Aorta (tissue), 5 donors: ENCODE measurements around the gene KRTAP10-12. TPM values are rescaled to one million over a fixed set of nuclear protein-coding genes. Genes with fewer than 3 reads are reported as not detected.
"Not testable (repeated sequence)": the region's sequence is repeated elsewhere in the genome, so short reads cannot be mapped to it uniquely, and the experiment has no call there.

Experiments
- ATAC-seq: fragments of 200-7000 bp; cut with Tn5 transposase; one replicate; pipeline ENCODE4 v1.9.1; 2022; ENCODE audit warnings: moderate library complexity; ENCODE audit not compliant: low FRiP score
- DNase-seq, 2 donors: peaks; one replicate each; pipeline ENCODE4 v3.0.0-alpha.2; 2020
- H3K27ac ChIP-seq, 2 donors: one replicate each; pipeline ENCODE4 v1.5.1; 2013; ENCODE audit warnings: low read length in 2 of 2, mild to moderate bottlenecking in 2 of 2, moderate library complexity in 2 of 2, control low read depth in 1 of 2, inconsistent platforms in 1 of 2, low read depth in 1 of 2
- H3K27me3 ChIP-seq, 2 donors: one replicate each; pipeline ENCODE4 v1.6.1; 2013; ENCODE audit warnings: control low read depth in 1 of 2, low read length in 1 of 2, mild to moderate bottlenecking in 1 of 2, moderate library complexity in 1 of 2; ENCODE audit not compliant: insufficient read depth in 2 of 2, control insufficient read depth in 1 of 2
- H3K36me3 ChIP-seq, 2 donors: one replicate each; pipeline ENCODE4 v1.6.1; 2013; ENCODE audit warnings: control low read depth in 1 of 2, low read length in 1 of 2, mild to moderate bottlenecking in 1 of 2; ENCODE audit not compliant: insufficient read depth in 2 of 2, control insufficient read depth in 1 of 2
- H3K4me1 ChIP-seq, 2 donors: one replicate each; pipeline ENCODE4 v1.6.1; 2013; ENCODE audit warnings: low read length in 2 of 2, control low read depth in 1 of 2, mild to moderate bottlenecking in 1 of 2, moderate library complexity in 1 of 2; ENCODE audit not compliant: insufficient read depth in 2 of 2, control insufficient read depth in 1 of 2
- H3K4me3 ChIP-seq, 2 donors: one replicate each; pipeline ENCODE4 v1.5.1; 2013; ENCODE audit warnings: low read length in 2 of 2, control low read depth in 1 of 2, mild to moderate bottlenecking in 1 of 2
- H3K9me3 ChIP-seq: one replicate; pipeline ENCODE4 v1.6.1; 2013; ENCODE audit warnings: mild to moderate bottlenecking, low read length; ENCODE audit not compliant: control insufficient read depth
- WGBS, 2 donors: extraction: QIAGEN DNeasy Blood & Tissue Kit; methylation state at CpG; one replicate each; pipeline ENCODE4 v1.1.7; 2013; 5-methylcytosine and 5-hydroxymethylcytosine counted together
- intact Hi-C, 2 donors: fragments of 100-400 bp; cut with DNase I; formaldehyde crosslinking; loops; one replicate each; pipeline versions ENCODE4 v1.14.2 to v1.15.0; 2022
- polyA plus RNA-seq, 2 donors: library from polyadenylated mRNA; stranded (reverse); fragments of 200-250 nt; gene quantifications; one replicate each; pipeline ENCODE4 v1.2.3, GENCODE V29; 2013
- total RNA-seq, 2 donors: library from RNA; stranded (reverse); fragmentation: NEBNext Ultra II Directional; extraction: Animal tissue kit (Norgen Biotek cat#: 25700); gene quantifications; one replicate each; pipeline ENCODE4 v1.2.1, GENCODE V29; 2021
- donor health status: healthy with polysubstance abuse.
- donor health status: Bipolar disorder and iron deficiency.
- donor health status: DM: no; HTN: no; CAD: no.
- donor health status: DM: no; HTN: no; CAD: no.
- donor health status: DM: yes; HTN: yes; CAD: no.

Gene KRTAP10-12
- total and polyA plus RNA-seq, 4 donors, result not detected

DNA sequence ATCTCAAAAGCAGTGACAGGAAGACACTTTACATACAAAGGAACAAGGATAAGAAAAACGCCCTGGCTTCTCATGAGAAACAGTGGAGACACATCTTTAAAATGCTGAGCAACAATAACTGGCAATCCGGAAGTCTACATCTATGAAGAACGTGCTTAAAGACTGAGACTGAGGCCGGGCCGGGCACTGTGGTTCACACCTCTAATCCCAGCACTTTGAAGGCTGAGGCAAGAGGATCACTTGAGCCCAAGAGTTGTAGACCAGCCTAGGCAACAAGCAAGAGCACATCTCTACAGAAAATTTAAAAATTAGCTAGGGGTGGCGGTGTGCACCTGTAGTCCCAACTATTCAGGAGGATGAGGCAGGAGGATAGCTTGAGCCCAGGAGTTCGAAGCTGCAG, 12.9 kb upstream of the KRTAP10-12 start:
- 74 to 76% methylated on average over 7 of the region's 7 CpGs for WGBS, 2 donors
- H3K9me3 ChIP-seq, result no peaks in the 10 kb centered on the region
- H3K4me3 ChIP-seq, result no peak overlapping the region
- no peak overlapping the region for H3K27ac ChIP-seq
- ATAC-seq (no peak), DNase-seq (no peak)
- intact Hi-C loops, result no loop called here
- no peaks in the 10 kb centered on the region for H3K36me3 ChIP-seq
- H3K27me3 ChIP-seq, result no peaks in the 10 kb centered on the region
- no peaks in the 10 kb centered on the region for H3K4me1 ChIP-seq

DNA sequence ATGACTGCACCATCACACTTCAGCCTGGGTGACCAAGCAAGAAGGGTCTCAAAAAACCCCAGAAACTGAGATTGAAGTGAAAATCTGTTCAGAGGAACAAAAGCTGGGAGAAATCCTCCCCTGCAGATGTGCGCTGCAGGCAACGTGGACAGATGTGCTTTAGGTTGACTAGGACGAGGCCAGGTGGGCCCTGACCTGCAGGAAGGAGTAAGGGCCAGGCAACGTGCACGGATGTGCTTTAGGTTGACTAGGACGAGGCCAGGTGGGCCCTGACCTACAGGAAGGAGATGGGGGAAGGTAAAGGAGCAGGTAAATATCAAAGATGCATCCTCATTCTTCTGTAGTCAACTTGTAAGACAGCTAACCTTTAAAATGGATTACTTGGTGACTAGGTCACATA, 12.5 kb upstream of the KRTAP10-12 start:
- Histone ChIP-seq H3K4me3 (no peak overlapping the region), H3K36me3 (no peaks in the 10 kb centered on the region), H3K4me1 (no peaks in the 10 kb centered on the region), H3K27ac (no peak overlapping the region), H3K9me3 (no peaks in the 10 kb centered on the region), H3K27me3 (no peaks in the 10 kb centered on the region)
- 72 to 81% methylated on average over 6 of the region's 6 CpGs for WGBS, 2 donors
- ATAC-seq (no peak), DNase-seq (no peak)
- intact Hi-C loops, result no loop called here

DNA sequence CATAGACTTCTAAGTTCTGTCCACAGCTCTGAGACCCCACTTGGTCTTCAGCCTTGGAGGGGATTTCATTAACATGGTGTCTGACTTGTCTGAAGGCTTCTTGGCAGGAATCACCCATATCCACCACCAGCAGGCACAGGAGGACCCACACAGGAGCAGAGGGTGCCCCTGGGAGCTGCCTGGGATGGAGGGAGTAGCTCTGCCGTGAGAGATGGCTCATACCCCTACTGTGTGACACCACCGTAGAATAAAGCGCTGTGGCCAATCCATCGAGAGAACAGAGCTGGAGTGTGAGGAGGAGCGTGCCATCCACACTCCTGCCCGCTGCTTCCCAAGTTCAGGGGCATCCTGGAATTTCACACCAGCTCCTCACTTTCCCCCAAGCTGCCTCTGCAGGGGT, 11.9 kb upstream of the KRTAP10-12 start:
- DNase-seq, ATAC-seq, H3K27ac ChIP-seq, H3K9me3 ChIP-seq, intact Hi-C loops, H3K36me3 ChIP-seq, H3K27me3 ChIP-seq, H3K4me3 ChIP-seq, H3K4me1 ChIP-seq: not testable (repeated sequence)
- 75 to 89% methylated on average over 6 of the region's 6 CpGs for WGBS, 2 donors

DNA sequence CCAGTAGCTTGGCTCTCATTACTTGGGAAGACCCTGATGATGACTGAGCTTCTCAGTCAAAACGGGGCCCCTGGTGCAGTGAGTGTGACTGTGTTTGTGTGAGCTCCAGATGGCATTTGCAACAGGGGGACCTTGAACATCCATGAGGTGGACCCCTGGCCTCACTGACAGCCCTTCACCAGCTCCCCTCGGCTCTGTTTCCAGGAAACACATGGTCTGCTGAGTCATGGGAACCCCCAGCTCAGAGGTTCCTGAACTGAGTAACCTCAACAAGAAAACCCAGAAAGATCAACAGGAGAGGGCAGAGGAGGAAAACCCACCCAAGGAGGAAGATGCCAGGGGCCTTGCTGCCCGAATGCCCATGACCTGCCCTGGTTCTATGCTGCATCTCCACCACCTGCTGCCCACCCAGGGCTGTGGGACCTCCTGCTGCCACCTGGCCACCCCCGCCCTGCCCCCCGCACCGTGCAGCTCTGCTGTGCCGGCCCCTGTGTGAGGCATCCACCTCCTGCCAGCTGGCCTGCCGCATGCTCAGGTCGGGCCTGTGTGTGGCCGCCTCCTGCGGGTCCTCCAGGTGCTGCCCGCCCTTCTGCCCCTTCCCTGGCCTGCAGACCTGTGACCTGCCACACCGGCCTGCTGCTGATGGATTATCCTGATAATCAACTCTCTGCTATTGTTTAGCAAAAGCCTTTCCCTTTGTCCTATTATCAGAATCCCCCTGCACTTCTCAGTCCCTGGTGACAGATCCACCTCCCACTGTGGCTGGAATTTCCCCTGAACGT, 10.8 kb upstream of the KRTAP10-12 start:
- 61 to 75% methylated on average over 13 to 14 of the region's 14 CpGs for WGBS, 2 donors
- H3K27me3 ChIP-seq, result no peaks in the 10 kb centered on the region
- H3K4me1 ChIP-seq, result no peaks in the 10 kb centered on the region
- ATAC-seq (peak; percentile 40), DNase-seq (no peak)
- no peaks in the 10 kb centered on the region for H3K36me3 ChIP-seq
- intact Hi-C loops, result no loop called here
- no peak overlapping the region for H3K4me3 ChIP-seq
- H3K9me3 ChIP-seq, result no peaks in the 10 kb centered on the region
- H3K27ac ChIP-seq, result no peak overlapping the region

DNA sequence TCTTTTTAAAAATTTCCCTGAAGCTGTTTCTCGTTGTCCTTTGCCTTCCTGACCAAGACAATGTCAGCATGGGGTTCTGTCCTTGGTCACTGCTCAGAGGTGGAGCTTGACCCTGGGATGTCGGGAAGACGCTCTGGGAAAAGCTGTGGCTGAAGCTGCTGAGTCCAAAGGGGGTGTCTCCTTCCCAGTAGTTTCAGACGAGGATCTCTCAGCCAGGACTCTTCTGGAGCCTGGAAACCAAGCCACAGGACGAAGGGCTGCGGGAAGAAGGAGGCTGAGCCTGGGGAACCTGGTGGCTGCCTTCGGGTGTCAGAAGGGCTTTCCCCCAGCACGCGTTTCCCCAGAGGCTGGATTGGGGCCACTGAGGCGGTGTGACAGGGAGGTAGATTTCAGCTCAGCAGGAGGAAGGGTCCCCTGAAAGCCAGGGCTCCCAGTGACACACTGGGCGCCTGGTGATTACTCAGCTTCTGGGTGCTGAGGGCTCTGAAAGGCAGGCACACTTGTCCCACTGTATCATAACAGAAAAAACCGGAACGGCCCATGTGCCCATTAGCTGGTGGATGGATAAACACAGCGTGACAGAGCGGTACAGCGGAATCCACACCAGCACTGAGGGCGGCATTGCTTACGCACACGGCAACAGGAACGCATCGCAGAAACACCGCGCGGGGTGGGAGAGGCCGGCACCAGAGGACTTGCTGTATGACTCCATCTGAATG, 10.0 kb upstream of the KRTAP10-12 start:
- ATAC-seq, result no peak
- 79 to 84% methylated on average over 25 of the region's 25 CpGs for WGBS, 2 donors

DNA sequence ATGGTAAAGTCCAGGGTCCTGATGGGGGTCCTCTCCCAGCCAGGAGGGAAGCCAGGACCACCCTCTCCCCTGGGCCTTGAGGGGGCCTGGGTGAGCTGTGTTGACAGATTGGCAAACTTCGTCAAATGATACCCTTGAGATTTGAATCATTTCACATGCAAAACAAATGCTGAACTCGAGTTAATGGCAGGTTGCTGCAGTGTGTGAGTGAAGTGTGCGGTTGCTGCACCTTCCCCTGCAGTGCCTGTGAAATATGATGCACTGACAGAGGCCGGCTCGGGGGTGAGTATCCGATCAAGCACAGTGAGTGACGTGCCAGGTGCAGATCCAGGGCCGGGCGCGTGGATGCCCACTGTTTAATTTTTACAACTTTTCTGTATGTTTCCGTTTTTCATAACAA, 9.3 kb upstream of the KRTAP10-12 start:
- Histone ChIP-seq H3K27ac (no peak overlapping the region), H3K4me3 (no peak overlapping the region), H3K36me3 (no peaks in the 10 kb centered on the region), H3K27me3 (no peaks in the 10 kb centered on the region), H3K9me3 (no peaks in the 10 kb centered on the region), H3K4me1 (no peaks in the 10 kb centered on the region)
- no peak for DNase-seq
- ATAC-seq, result no peak
- intact Hi-C loops, result no loop called here
- WGBS, 2 donors, result 71% methylated on average over 11 of the region's 11 CpGs

More for the DNA sequence above, 10.0 kb upstream of the KRTAP10-12 start:
- H3K9me3 ChIP-seq, result no peaks in the 10 kb centered on the region
- no peaks in the 10 kb centered on the region for H3K27me3 ChIP-seq
- H3K4me1 ChIP-seq, result no peaks in the 10 kb centered on the region
- H3K36me3 ChIP-seq, result no peaks in the 10 kb centered on the region
- no peak overlapping the region for H3K4me3 ChIP-seq
- no peak for DNase-seq
- intact Hi-C loops, result no loop called here
- no peak overlapping the region for H3K27ac ChIP-seq

DNA sequence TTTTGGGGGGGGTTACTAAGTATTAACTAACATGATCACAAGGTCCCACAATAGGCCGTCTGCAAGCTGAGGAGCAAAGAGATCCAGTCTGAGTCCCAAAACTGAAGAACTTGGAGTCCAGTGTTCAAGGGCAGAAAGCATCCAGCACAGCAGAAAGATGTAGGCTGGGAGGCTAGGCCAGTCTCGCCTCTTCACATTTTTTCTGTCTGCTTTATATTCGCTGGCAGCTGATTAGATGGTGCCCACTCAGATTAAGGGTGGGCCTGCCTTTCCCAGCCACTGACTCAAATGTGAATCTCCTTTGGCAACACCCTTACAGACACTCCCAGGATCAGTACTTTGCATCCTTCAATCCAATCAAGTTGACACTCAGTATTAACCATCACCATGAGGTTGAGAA, 7.2 kb upstream of the KRTAP10-12 start:
- H3K9me3 ChIP-seq, ATAC-seq, H3K27ac ChIP-seq, DNase-seq, H3K4me1 ChIP-seq, intact Hi-C loops, H3K36me3 ChIP-seq, H3K27me3 ChIP-seq, H3K4me3 ChIP-seq: not testable (repeated sequence)
- 82 to 86% methylated on average over 3 of the region's 3 CpGs for WGBS, 2 donors

DNA sequence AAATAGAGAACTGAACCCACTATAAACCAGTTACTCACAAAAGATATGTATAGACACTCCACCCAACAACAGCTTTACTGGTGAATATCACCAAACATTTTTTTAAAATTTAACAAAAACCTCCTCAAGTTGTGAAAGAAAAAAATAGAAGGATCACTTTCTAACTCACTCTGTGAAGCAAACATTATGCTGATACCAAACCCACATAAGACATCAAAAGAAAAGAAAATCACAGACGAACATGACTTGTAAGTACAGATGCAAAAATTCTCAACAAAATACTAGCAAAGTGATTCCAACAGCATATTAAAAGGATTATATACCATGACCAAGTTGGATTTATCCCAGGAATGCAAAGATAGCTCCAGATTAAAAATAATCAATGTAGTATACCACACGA, 5.3 kb upstream of the KRTAP10-12 start:
- no peaks in the 10 kb centered on the region for H3K36me3 ChIP-seq
- H3K4me3 ChIP-seq, result no peak overlapping the region
- ATAC-seq, result no peak
- H3K4me1 ChIP-seq, result no peaks in the 10 kb centered on the region
- intact Hi-C loops, result no loop called here
- no peak for DNase-seq
- no peaks in the 10 kb centered on the region for H3K9me3 ChIP-seq
- 43 to 46% methylated on average over 2 of the region's 2 CpGs for WGBS, 2 donors
- no peak overlapping the region for H3K27ac ChIP-seq
- H3K27me3 ChIP-seq, result no peaks in the 10 kb centered on the region
